Transverse colon (tissue), 3 donors: ENCODE measurements around the gene RILPL2.

ENCODE experiments used
- CTCF ChIP-seq, 5 experiments: fragments of 200-600 bp in 3 of 5; fragments of 450-650 bp in 2 of 5; sonication (generic) in 3 of 5; IDR thresholded peaks; 1 replicate in 2 of 5; 2 replicates in 3 of 5; pipeline ENCODE4 v1.5.1; 2016 to 2017; ENCODE audit warnings: antibody characterized with exemption in 5 of 5, inconsistent platforms in 3 of 5, mild to moderate bottlenecking in 2 of 5, moderate library complexity in 1 of 5
- EP300 ChIP-seq: sonication (generic); formaldehyde crosslinking; IDR thresholded peaks from one replicate; pipeline ENCODE4 v1.6.1; 2017; ENCODE audit warnings: antibody characterized with exemption, low read depth
- POLR2A ChIP-seq: fragments of 450-650 bp; IDR thresholded peaks from one replicate; pipeline ENCODE4 v1.6.1; 2016; ENCODE audit warnings: antibody characterized with exemption, mild to moderate bottlenecking, moderate library complexity

GRCh38 chr12:123379391-123379790 is 57.1 kb downstream of the RILPL2 start:
- TF ChIP-seq POLR2A (no peak), EP300 (no peak), CTCF (IDR thresholded peaks at IDR 0.05) (no peak)
